Liver (tissue), 9 donors: ENCODE data around the gene CDC42BPA. TPM values are rescaled to one million over a fixed set of nuclear protein-coding genes. Genes with fewer than 3 reads are reported as not detected.

ENCODE experiments used
- DNase-seq: peaks from one replicate; pipeline ENCODE4 v3.0.0-alpha.2; 2017; ENCODE audit warnings: low spot score
- H3K27ac ChIP-seq, 2 donors: one replicate each; pipeline ENCODE4 v1.7.0; 2013; ENCODE audit warnings: inconsistent platforms in 2 of 2, low read length in 2 of 2, control low read depth in 1 of 2, low read depth in 1 of 2, mild to moderate bottlenecking in 1 of 2
- H3K27me3 ChIP-seq, 4 donors: one replicate each; pipeline versions ENCODE4 v1.6.1 to v1.7.0; 2013; ENCODE audit warnings: low read length in 3 of 4, inconsistent platforms in 1 of 4, mild to moderate bottlenecking in 1 of 4, moderate library complexity in 1 of 4; ENCODE audit not compliant: control insufficient read depth in 4 of 4, insufficient read depth in 4 of 4
- H3K36me3 ChIP-seq, 4 donors: one replicate each; pipeline versions ENCODE4 v1.6.1 to v1.7.0; 2013; ENCODE audit warnings: low read length in 3 of 4, mild to moderate bottlenecking in 3 of 4, low read depth in 1 of 4, moderate library complexity in 1 of 4; ENCODE audit not compliant: control insufficient read depth in 4 of 4, insufficient read depth in 3 of 4
- H3K4me1 ChIP-seq, 4 donors: one replicate each; pipeline versions ENCODE4 v1.6.1 to v1.7.0; 2013; ENCODE audit warnings: low read length in 3 of 4, mild to moderate bottlenecking in 3 of 4, moderate library complexity in 1 of 4; ENCODE audit not compliant: control insufficient read depth in 4 of 4, insufficient read depth in 4 of 4
- H3K4me3 ChIP-seq, 3 donors: one replicate each; pipeline versions ENCODE4 v1.6.1 to v1.7.0; 2013; ENCODE audit warnings: low read length in 3 of 3, control low read depth in 1 of 3, low read depth in 1 of 3, mild to moderate bottlenecking in 1 of 3
- H3K9ac ChIP-seq, 2 donors: one replicate each; pipeline ENCODE4 v1.7.0; 2013; ENCODE audit warnings: low read length in 2 of 2, mild to moderate bottlenecking in 2 of 2, moderate library complexity in 2 of 2, control low read depth in 1 of 2, low read depth in 1 of 2
- H3K9me3 ChIP-seq, 4 donors: one replicate each; pipeline versions ENCODE4 v1.6.1 to v1.7.0; 2013; ENCODE audit warnings: low read length in 3 of 4; ENCODE audit not compliant: control insufficient read depth in 4 of 4
- ATF3 ChIP-seq: IDR thresholded peaks from 2 replicates; pipeline ENCODE4 v1.6.1; 2016; ENCODE audit warnings: antibody characterized with exemption
- CTCF ChIP-seq: fragments of 150-350 bp; IDR thresholded peaks from 2 replicates; pipeline ENCODE4 v1.5.1; 2017; ENCODE audit warnings: improper control_type of control experiment, low read depth, low read length; ENCODE audit not compliant: missing input control
- EGR1 ChIP-seq, 2 donors: IDR thresholded peaks; 2 replicates each; pipeline ENCODE4 v1.6.1; 2016 to 2018; ENCODE audit warnings: antibody characterized with exemption in 2 of 2, low read depth in 2 of 2
- FOXA1 ChIP-seq: IDR thresholded peaks from 2 replicates; pipeline ENCODE4 v1.6.1; 2016; ENCODE audit warnings: antibody characterized with exemption
- FOXA2 ChIP-seq: IDR thresholded peaks from 2 replicates; pipeline ENCODE4 v1.6.1; 2016; ENCODE audit warnings: antibody characterized with exemption
- GABPA ChIP-seq, 2 donors: IDR thresholded peaks in 1 of 2; conservative IDR thresholded peaks in 1 of 2; 2 replicates each; pipeline ENCODE4 v1.6.1; 2016; ENCODE audit warnings: antibody characterized with exemption in 2 of 2, mild to moderate bottlenecking in 1 of 2, moderate library complexity in 1 of 2
- HNF4A ChIP-seq, 2 donors: conservative IDR thresholded peaks; 2 replicates each; pipeline ENCODE4 v1.6.1; 2016; ENCODE audit warnings: antibody characterized with exemption in 2 of 2, mild to moderate bottlenecking in 2 of 2
- JUND ChIP-seq, 2 donors: IDR thresholded peaks; 2 replicates each; pipeline ENCODE4 v1.6.1; 2016; ENCODE audit warnings: antibody characterized with exemption in 2 of 2
- MAX ChIP-seq: IDR thresholded peaks from 2 replicates; pipeline ENCODE4 v1.6.1; 2016; ENCODE audit warnings: antibody characterized with exemption
- NR2F2 ChIP-seq: IDR thresholded peaks from 2 replicates; pipeline ENCODE4 v1.6.1; 2016; ENCODE audit warnings: antibody characterized with exemption
- REST ChIP-seq: IDR thresholded peaks from 2 replicates; pipeline ENCODE4 v1.6.1; 2016; ENCODE audit warnings: antibody characterized with exemption, mild to moderate bottlenecking
- RXRA ChIP-seq, 2 donors: IDR thresholded peaks; 2 replicates each; pipeline ENCODE4 v1.6.1; 2017 to 2018; ENCODE audit warnings: antibody characterized with exemption in 2 of 2, mild to moderate bottlenecking in 1 of 2
- SP1 ChIP-seq: IDR thresholded peaks from 2 replicates; pipeline ENCODE4 v1.6.1; 2018; ENCODE audit warnings: antibody characterized with exemption, mild to moderate bottlenecking
- YY1 ChIP-seq: IDR thresholded peaks from 2 replicates; pipeline ENCODE4 v1.6.1; 2016; ENCODE audit warnings: antibody characterized with exemption, mild to moderate bottlenecking
- ZBTB33 ChIP-seq: IDR thresholded peaks from 2 replicates; pipeline ENCODE4 v1.6.1; 2016; ENCODE audit warnings: antibody characterized with exemption
- WGBS: extraction: QIAGEN DNeasy Blood & Tissue Kit; methylation state at CpG from one replicate; pipeline ENCODE4 v1.1.7; 2013; 5-methylcytosine and 5-hydroxymethylcytosine counted together
- polyA plus RNA-seq, 2 donors: library from polyadenylated mRNA; stranded (reverse) in 1 of 2; unstranded in 1 of 2; fragments of 200-250 nt in 1 of 2; fragments of >200 nt in 1 of 2; fragmentation: Nextera tagmentation in 1 of 2; extraction: Ambion mirVana in 1 of 2; gene quantifications; one replicate each; pipeline versions ENCODE4 v1.2.1 to v1.2.3, GENCODE V29; 2013 to 2015
- total RNA-seq, 2 donors: library from RNA; depleted of rRNA; stranded (reverse); fragments of >200 nt; gene quantifications; one replicate each; pipeline ENCODE4 v1.2.3, GENCODE V29; 2014
- donor health status: healthy.
- donor health status: healthy.
- donor health status: healthy.
- donor health status: healthy.
- donor health status: healthy.

CDC42BPA gene
- total and polyA plus RNA-seq, 4 donors: 5.8 to 39.9 (median 24.3) TPM

GRCh38 chr1:227016990-227017389 is 301.3 kb downstream of the CDC42BPA start:
- Histone ChIP-seq H3K36me3 (peaks cover 0 to 16% (median 9%) of the 10 kb centered on the region in 4 donors), H3K4me1 (peaks cover 1 to 13% (median 9%) of the 10 kb centered on the region in 4 donors), H3K27me3 (no peaks in the 10 kb centered on the region), H3K9ac (no peak overlapping the region), H3K9me3 (no peaks in the 10 kb centered on the region), H3K4me3 (no peak overlapping the region), H3K27ac (no peak overlapping the region)
- WGBS: 53% methylated on average over 3 of the region's 3 CpGs
- no peak for DNase-seq
- TF ChIP-seq ZBTB33 (no peak), SP1 (no peak), HNF4A (conservative IDR thresholded peaks at IDR 0.05) (no peak), ATF3 (no peak), FOXA2 (no peak)

- Histone ChIP-seq H3K27me3 (no peaks in the 10 kb centered on the region), H3K27ac (no peak overlapping the region), H3K36me3 (peaks cover 0 to 3% (median 1%) of the 10 kb centered on the region in 4 donors), H3K9ac (no peak overlapping the region), H3K9me3 (no peaks in the 10 kb centered on the region), H3K4me3 (no peak overlapping the region), H3K4me1 (no peaks in the 10 kb centered on the region)
- 87% methylated on average over 5 of the region's 5 CpGs for WGBS
- no peak for TF ChIP-seq HNF4A (conservative IDR thresholded peaks at IDR 0.05)
- TF ChIP-seq MAX: no peak
- no peak for TF ChIP-seq ZBTB33
- no peak for TF ChIP-seq CTCF
- no peak for TF ChIP-seq SP1
- no peak for TF ChIP-seq REST
- TF ChIP-seq JUND (IDR thresholded peaks at IDR 0.05): no peak
- no peak for TF ChIP-seq GABPA (IDR thresholded peaks at IDR 0.05 in 1 of 2, conservative IDR thresholded peaks at IDR 0.05 in 1 of 2)
- no peak for TF ChIP-seq RXRA (IDR thresholded peaks at IDR 0.05)
- TF ChIP-seq YY1: no peak
- no peak for TF ChIP-seq NR2F2
- no peak for TF ChIP-seq FOXA2
- TF ChIP-seq FOXA1: no peak
- no peak for TF ChIP-seq EGR1 (IDR thresholded peaks at IDR 0.05; ENCODE audit: low read depth in 2 of 2)
- DNase-seq: no peak
Measured at GRCh38 chr1:227010645-227011044, 307.6 kb downstream of the CDC42BPA start.
